ENCODE measurements around the gene FGFR2. TPM values are rescaled to one million over a fixed set of nuclear protein-coding genes. Genes with fewer than 3 reads are reported as not detected.

The FGFR2 gene
- total and polyA plus RNA-seq, 8 donors, result 48.0 to 350 (median 278) TPM

DNA sequence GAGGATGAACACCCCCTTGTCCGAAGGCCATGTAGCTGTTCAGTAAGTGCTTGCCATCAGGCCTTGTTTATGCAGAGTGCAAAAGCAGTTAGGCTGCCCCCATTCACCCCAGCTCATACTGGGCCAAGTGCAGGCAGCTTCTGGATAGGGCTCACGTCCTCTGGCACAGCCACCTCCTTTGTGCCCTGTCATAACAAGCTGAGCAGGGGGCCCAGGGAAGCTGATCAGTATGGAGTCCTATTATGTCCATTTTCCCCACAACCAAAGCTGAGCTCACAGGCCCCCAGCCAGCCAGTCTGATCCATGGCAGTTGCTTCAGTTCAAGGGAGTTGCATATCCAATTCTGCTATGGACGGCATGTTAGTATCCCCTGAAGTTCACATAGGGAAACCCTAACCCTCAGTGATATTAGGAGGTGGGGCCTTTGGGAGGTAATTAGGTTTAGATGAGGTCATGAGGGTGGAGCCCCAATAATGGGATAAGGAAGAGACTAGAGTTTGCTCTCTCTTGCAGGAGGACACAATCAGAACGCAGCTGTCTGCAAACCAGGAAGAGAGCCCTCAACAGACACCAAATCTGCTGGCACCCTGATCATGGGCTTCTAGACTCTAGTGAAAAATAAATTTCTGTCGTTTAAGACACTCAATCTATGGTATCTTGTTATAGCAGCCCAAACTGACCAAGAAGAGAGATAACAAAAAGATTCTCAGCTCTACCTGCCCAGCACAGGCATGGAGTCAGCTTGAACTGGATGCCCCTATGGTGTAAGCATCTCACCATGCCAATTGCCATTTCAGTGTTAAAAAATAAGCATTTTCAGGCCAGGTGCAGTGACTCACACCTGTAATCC, 155.9 kb downstream of the FGFR2 start:
- no peaks in the 10 kb centered on the region for H3K4me1 ChIP-seq
- no peak overlapping the region for H3K4me3 ChIP-seq
- intact Hi-C loops (cut with DNase I), result no loop called here
- no peaks in the 10 kb centered on the region for H3K27me3 ChIP-seq
- no peaks in the 10 kb centered on the region for H3K9me3 ChIP-seq
- DNase-seq, result no peak
- no peak overlapping the region for H3K27ac ChIP-seq
- TF ChIP-seq, protein P1, sequence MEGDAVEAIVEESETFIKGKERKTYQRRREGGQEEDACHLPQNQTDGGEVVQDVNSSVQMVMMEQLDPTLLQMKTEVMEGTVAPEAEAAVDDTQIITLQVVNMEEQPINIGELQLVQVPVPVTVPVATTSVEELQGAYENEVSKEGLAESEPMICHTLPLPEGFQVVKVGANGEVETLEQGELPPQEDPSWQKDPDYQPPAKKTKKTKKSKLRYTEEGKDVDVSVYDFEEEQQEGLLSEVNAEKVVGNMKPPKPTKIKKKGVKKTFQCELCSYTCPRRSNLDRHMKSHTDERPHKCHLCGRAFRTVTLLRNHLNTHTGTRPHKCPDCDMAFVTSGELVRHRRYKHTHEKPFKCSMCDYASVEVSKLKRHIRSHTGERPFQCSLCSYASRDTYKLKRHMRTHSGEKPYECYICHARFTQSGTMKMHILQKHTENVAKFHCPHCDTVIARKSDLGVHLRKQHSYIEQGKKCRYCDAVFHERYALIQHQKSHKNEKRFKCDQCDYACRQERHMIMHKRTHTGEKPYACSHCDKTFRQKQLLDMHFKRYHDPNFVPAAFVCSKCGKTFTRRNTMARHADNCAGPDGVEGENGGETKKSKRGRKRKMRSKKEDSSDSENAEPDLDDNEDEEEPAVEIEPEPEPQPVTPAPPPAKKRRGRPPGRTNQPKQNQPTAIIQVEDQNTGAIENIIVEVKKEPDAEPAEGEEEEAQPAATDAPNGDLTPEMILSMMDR (IDR thresholded peaks at IDR 0.05), result no peak
- H3K36me3 ChIP-seq, result no peaks in the 10 kb centered on the region
- ATAC-seq, result no peak

DNA sequence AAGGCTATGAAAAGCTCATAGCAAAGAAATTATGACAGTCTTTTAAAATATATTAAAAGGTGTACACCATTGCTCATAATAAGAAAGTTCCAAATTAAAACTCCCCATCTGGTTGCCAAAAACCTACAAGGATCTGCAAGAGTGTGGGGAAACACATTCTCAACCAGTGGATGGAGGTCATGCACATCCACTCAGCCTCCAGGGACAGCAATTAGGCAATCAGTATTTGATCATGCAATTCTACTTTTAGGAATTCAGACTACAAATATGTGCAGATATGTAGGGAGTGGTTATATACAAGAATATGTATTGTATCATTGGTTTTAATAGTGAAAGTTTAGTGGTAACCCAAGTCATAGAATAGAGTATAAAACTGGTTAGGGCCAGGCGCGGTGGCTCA, 157.8 kb downstream of the FGFR2 start:
- DNase-seq, result no peak
- ATAC-seq, result no peak
- Histone ChIP-seq H3K4me1 (no peaks in the 10 kb centered on the region), H3K36me3 (no peaks in the 10 kb centered on the region), H3K27me3 (no peaks in the 10 kb centered on the region), H3K4me3 (no peak overlapping the region), H3K27ac (no peak overlapping the region), H3K9me3 (no peaks in the 10 kb centered on the region)
- intact Hi-C loops (cut with DNase I), result no loop called here
- TF ChIP-seq, protein P1 (IDR thresholded peaks at IDR 0.05), result no peak

DNA sequence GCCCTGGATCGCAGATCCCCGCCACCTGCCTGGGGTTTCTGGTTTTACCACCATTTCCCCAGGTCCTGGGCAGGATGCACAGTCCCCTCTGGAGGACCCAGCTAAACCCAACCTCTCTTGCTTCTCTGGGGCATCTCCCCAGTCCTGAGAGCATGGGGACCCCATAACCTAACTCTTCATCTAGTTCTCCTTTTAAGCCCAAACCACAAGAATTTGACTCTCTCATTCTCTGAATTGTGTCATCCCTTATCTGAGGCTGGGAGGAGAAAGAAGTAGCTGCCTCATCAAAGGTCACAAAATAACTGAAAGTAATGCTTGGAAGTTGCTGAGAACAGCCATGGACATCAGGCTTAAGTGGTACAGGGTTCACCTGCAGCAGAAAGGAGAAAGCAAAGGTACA, 159.9 kb downstream of the FGFR2 start:
- no peaks in the 10 kb centered on the region for H3K27me3 ChIP-seq
- no peaks in the 10 kb centered on the region for H3K9me3 ChIP-seq
- no peaks in the 10 kb centered on the region for H3K36me3 ChIP-seq
- no peaks in the 10 kb centered on the region for H3K4me1 ChIP-seq
- no peak overlapping the region for H3K4me3 ChIP-seq
- DNase-seq (no peak), ATAC-seq (no peak)
- no peak overlapping the region for H3K27ac ChIP-seq
- intact Hi-C loops (cut with DNase I), result no loop called here
- TF ChIP-seq, protein P1 (IDR thresholded peaks at IDR 0.05), result no peak

DNA sequence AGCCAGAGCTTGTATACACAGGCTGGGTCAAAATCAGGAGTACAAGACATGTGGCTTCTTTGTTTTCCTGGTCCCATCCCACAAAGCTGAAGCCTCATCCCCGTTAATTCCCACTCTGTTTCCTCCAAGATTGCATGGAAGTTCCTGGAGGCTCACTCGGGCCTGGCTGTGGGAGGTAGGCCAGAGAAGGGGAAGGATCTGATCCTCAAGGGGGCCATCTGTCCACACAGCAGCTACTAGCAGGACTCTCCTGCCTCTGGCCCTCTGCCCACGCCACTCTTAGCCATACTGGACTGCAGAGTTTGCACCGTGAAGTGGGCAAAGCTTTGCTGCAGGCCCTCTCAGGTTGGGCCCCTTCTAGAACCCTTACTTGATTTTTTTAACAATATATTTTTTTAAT, 160.6 kb downstream of the FGFR2 start:
- ATAC-seq (peak; percentile 75), DNase-seq (peak in 2 of 4 donors; percentile 44 to 51)
- intact Hi-C loops (cut with DNase I), result no loop called here
- no peaks in the 10 kb centered on the region for H3K36me3 ChIP-seq
- no peak overlapping the region for H3K4me3 ChIP-seq
- no peaks in the 10 kb centered on the region for H3K27me3 ChIP-seq
- no peaks in the 10 kb centered on the region for H3K4me1 ChIP-seq
- H3K27ac ChIP-seq, result peak overlapping the region in 1 of 2 donors; percentile 33
- TF ChIP-seq, protein P1 (IDR thresholded peaks at IDR 0.05), result no peak
- H3K9me3 ChIP-seq, result no peaks in the 10 kb centered on the region

DNA sequence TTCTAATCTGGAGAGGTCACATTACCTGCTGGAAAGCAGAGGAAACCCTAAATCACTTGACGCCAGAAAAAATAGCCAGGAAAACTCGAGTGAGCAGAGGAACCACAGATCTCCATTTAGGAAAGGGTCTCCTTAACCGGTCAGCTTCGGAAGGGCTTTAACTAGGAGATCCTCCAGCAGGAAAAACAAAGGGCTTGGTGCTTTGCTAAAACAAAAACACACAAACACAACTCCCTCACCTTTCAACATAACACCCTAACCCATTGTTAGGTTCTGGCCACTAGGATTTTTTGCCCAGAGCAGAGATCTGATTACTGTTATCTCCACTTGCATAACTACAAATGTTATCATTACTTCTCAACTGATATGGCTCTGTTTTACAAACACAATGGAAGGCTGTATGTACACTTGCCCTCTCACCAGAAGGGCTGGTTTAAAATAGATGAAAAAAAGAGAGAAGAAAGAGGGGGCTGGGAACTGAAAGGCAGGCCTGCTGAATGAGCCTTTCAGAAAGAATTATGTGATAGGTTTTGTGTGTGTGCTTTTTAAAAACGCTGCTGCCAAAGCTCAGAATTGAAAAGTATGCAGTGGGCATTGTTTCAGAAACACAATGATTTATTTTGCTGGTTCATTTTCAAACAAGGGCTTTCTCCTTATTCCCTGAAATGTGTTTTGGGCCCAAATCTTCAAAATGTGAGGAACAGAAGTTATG, 161.5 kb downstream of the FGFR2 start:
- TF ChIP-seq, protein P1 (IDR thresholded peaks at IDR 0.05), result no peak
- DNase-seq (peak in 1 of 4 donors; percentile 16), ATAC-seq (no peak)
- Histone ChIP-seq H3K4me3 (no peak overlapping the region), H3K27me3 (no peaks in the 10 kb centered on the region), H3K4me1 (no peaks in the 10 kb centered on the region), H3K9me3 (no peaks in the 10 kb centered on the region), H3K36me3 (no peaks in the 10 kb centered on the region), H3K27ac (no peak overlapping the region)
- intact Hi-C loops (cut with DNase I), result no loop called here

Measured in left lung (tissue), 10 donors.